K562 (cell line): Measurements from ENCODE around the gene DCUN1D1. TPM values are rescaled to one million over a fixed set of nuclear protein-coding genes. Genes with fewer than 3 reads are reported as not detected.

ENCODE experiments used
- ARID1B ChIP-seq: fragments of 450-650 bp; IDR thresholded peaks from 2 replicates; pipeline ENCODE4 v1.6.1; 2016; ENCODE audit warnings: antibody characterized with exemption, mild to moderate bottlenecking, inconsistent platforms
- CLOCK ChIP-seq: fragments of 250-450 bp; sonication (Bioruptor Pico); IDR thresholded peaks from 2 replicates; pipeline ENCODE4 v1.4.0; 2020; ENCODE audit warnings: mild to moderate bottlenecking, moderate library complexity, borderline replicate concordance
- EP300 ChIP-seq: IDR thresholded peaks from 2 replicates; pipeline ENCODE4 v1.6.1; 2012; ENCODE audit warnings: low read length, improper control_type of control experiment
- GTF2A2 ChIP-seq: IDR thresholded peaks from 2 replicates; pipeline ENCODE4 v1.6.1; 2016; ENCODE audit warnings: mild to moderate bottlenecking, missing genetic modification characterization, missing compliant biosample characterization
- IRF2 ChIP-seq: sonication (generic); formaldehyde crosslinking; IDR thresholded peaks from 2 replicates; pipeline ENCODE4 v1.8.1; 2022; ENCODE audit warnings: mild to moderate bottlenecking, missing genetic modification reagents
- MLLT1 ChIP-seq, 2 experiments: fragments of 450-650 bp; IDR thresholded peaks; 2 replicates each; pipeline ENCODE4 v1.6.1; 2016
- NELFE ChIP-seq: IDR thresholded peaks from 2 replicates; pipeline ENCODE4 v1.6.1; 2011; ENCODE audit warnings: mild to moderate bottlenecking; ENCODE audit not compliant: insufficient read depth, insufficient read length
- PCBP2 ChIP-seq: fragments of 200-400 bp; formaldehyde crosslinking; IDR thresholded peaks from 2 replicates; pipeline ENCODE4 v1.6.1; 2018; ENCODE audit warnings: low read length, low read depth, mild to moderate bottlenecking, moderate library complexity; ENCODE audit not compliant: poor library complexity, severe bottlenecking
- PML ChIP-seq: IDR thresholded peaks from 2 replicates; pipeline ENCODE4 v1.6.1; 2012; ENCODE audit warnings: low read length, inconsistent platforms
- RNF2 ChIP-seq: sonication (generic); IDR thresholded peaks from 2 replicates; pipeline ENCODE4 v1.6.1; 2016
- SMAD4 ChIP-seq: fragments of 250-450 bp; sonication (Bioruptor Pico); conservative IDR thresholded peaks from 2 replicates; pipeline ENCODE4 v1.8.0; 2021; ENCODE audit warnings: inconsistent platforms, mild to moderate bottlenecking, moderate library complexity
- TCF7 ChIP-seq: sonication (generic); IDR thresholded peaks from 2 replicates; pipeline ENCODE4 v1.6.1; 2016; ENCODE audit warnings: antibody characterized with exemption, borderline replicate concordance
- TCFL5 ChIP-seq: fragments of 250-450 bp; sonication (Bioruptor Pico); conservative IDR thresholded peaks from 2 replicates; pipeline ENCODE4 v1.6.1; 2021; ENCODE audit warnings: mild to moderate bottlenecking, moderate library complexity, matching md5 sums
- THRA ChIP-seq: fragments of 450-650 bp; IDR thresholded peaks from 2 replicates; pipeline ENCODE4 v1.6.1; 2017; ENCODE audit warnings: mild to moderate bottlenecking, moderate library complexity
- THRAP3 ChIP-seq: fragments of 450-650 bp; IDR thresholded peaks from 2 replicates; pipeline ENCODE4 v1.6.1; 2016; ENCODE audit warnings: mild to moderate bottlenecking, inconsistent platforms, borderline replicate concordance
- ZBTB43 ChIP-seq: sonication (generic); formaldehyde crosslinking; IDR thresholded peaks from 2 replicates; pipeline ENCODE4 v1.8.0; 2023; ENCODE audit warnings: mild to moderate bottlenecking, missing genetic modification reagents
- ZNF175 ChIP-seq: fragments of 200-800 bp; sonication (Bioruptor generic); IDR thresholded peaks from 2 replicates; pipeline ENCODE4 v1.6.1; 2016; ENCODE audit warnings: low read depth, mild to moderate bottlenecking, missing genetic modification characterization, missing compliant biosample characterization
- ZNF24 ChIP-seq: fragments of 450-650 bp; IDR thresholded peaks from 2 replicates; pipeline ENCODE4 v1.6.1; 2016
- ZNF263 ChIP-seq: sonication (generic); formaldehyde crosslinking; IDR thresholded peaks from 2 replicates; pipeline ENCODE4 v1.8.0; 2022; ENCODE audit warnings: mild to moderate bottlenecking, missing genetic modification reagents, borderline replicate concordance
- ZNF511 ChIP-seq: sonication (generic); formaldehyde crosslinking; IDR thresholded peaks from 2 replicates; pipeline ENCODE4 v1.8.0; 2022; ENCODE audit warnings: mild to moderate bottlenecking, missing genetic modification reagents
- ZNF583 ChIP-seq: fragments of 250-450 bp; sonication (Bioruptor Pico); IDR thresholded peaks from 2 replicates; pipeline ENCODE4 v1.4.0; 2020
- ZNF696 ChIP-seq: fragments of 250-450 bp; sonication (Bioruptor Pico); conservative IDR thresholded peaks from 2 replicates; pipeline ENCODE4 v1.4.0; 2020; ENCODE audit warnings: mild to moderate bottlenecking, moderate library complexity
- polyA plus RNA-seq, 8 experiments: library from polyadenylated mRNA; depleted of rRNA in 4 of 8; stranded (reverse) in 5 of 8; unstranded in 3 of 8; fragments of >200 nt; fragmentation: Nextera tagmentation in 2 of 8; fragmentation: Illumina TruSeq in 1 of 8; extraction: Ambion mirVana in 2 of 8; extraction: Trizol in 1 of 8; gene quantifications; 2 replicates each; pipeline versions ENCODE4 v1.2.1 to v1.2.3, GENCODE V29; 2011 to 2014; ENCODE audit warnings: inconsistent platforms in 1 of 8, missing spikeins in 1 of 8
- total RNA-seq, 7 experiments: library from RNA; depleted of rRNA in 6 of 7; stranded (reverse); fragments of >200 nt in 6 of 7; fragmentation: Illumina TruSeq in 2 of 7; extraction: Trizol in 2 of 7; gene quantifications; 2 replicates each; pipeline versions ENCODE4 v1.2.1 to v1.2.3, GENCODE V29; 2011 to 2021; ENCODE audit warnings: low replicate concordance in 1 of 7

DCUN1D1 gene
- total and polyA plus RNA-seq, 9 of the 15 experiments (the other 6 are each of a cell fraction or from before 2014, with no cell fraction given) = 11.4 to 46.8 (median 28.2) TPM

GRCh38 chr3:182920515-182921084, 59.7 kb downstream of the DCUN1D1 start (continued):
- TF ChIP-seq THRAP3 = no peak
- no peak for TF ChIP-seq TCF7
- peak; percentile 84 for TF ChIP-seq SMAD4 (CRISPR knock-in tag)
- peak; percentile 96 for TF ChIP-seq ARID1B
- peak; percentile 84 for TF ChIP-seq RNF2
- TF ChIP-seq ZNF24 = peak; percentile 43; the same call in 1 of the 2 replicates
- no peak for TF ChIP-seq NELFE
- TF ChIP-seq PCBP2 = no peak
- TF ChIP-seq IRF2 (CRISPR knock-in tag) = no peak
- TF ChIP-seq EP300 = peak; percentile 93; the same call in 1 of the 2 replicates
- 0 out of 2 replicates have a peak, but pooled peaks have one; percentile 25 for TF ChIP-seq ZNF583
- TF ChIP-seq GTF2A2 = no peak
- TF ChIP-seq CLOCK (CRISPR knock-in tag) = no peak
- TF ChIP-seq ZNF696 (CRISPR knock-in tag) = no peak
- peak; percentile 60; the same call in 1 of the 2 replicates for TF ChIP-seq ZNF175 (CRISPR knock-in tag)
- no peak for TF ChIP-seq TCFL5 (CRISPR knock-in tag)
- peak; percentile 88 for TF ChIP-seq PML
- no peak for TF ChIP-seq ZNF511 (CRISPR knock-in tag)
- no peak for TF ChIP-seq ZBTB43
- no peak for TF ChIP-seq THRA
- peak in 1 of 2 experiments; percentile 64; a peak in 1 of 4 replicates for TF ChIP-seq MLLT1 (IDR thresholded peaks at IDR 0.05)
- TF ChIP-seq ZNF263 (CRISPR knock-in tag) = no peak
